Aorta (tissue), 5 donors: ENCODE measurements around the gene FKBP7. TPM values are rescaled to one million over a fixed set of nuclear protein-coding genes. Genes with fewer than 3 reads are reported as not detected.

ENCODE experiments used
- ATAC-seq: fragments of 200-7000 bp; cut with Tn5 transposase; one replicate; pipeline ENCODE4 v1.9.1; 2022; ENCODE audit warnings: moderate library complexity; ENCODE audit not compliant: low FRiP score
- DNase-seq, 2 donors: peaks; one replicate each; pipeline ENCODE4 v3.0.0-alpha.2; 2020
- H3K27ac ChIP-seq, 2 donors: one replicate each; pipeline ENCODE4 v1.5.1; 2013; ENCODE audit warnings: low read length in 2 of 2, mild to moderate bottlenecking in 2 of 2, moderate library complexity in 2 of 2, control low read depth in 1 of 2, inconsistent platforms in 1 of 2, low read depth in 1 of 2
- H3K27me3 ChIP-seq, 2 donors: one replicate each; pipeline ENCODE4 v1.6.1; 2013; ENCODE audit warnings: control low read depth in 1 of 2, low read length in 1 of 2, mild to moderate bottlenecking in 1 of 2, moderate library complexity in 1 of 2; ENCODE audit not compliant: insufficient read depth in 2 of 2, control insufficient read depth in 1 of 2
- H3K36me3 ChIP-seq, 2 donors: one replicate each; pipeline ENCODE4 v1.6.1; 2013; ENCODE audit warnings: control low read depth in 1 of 2, low read length in 1 of 2, mild to moderate bottlenecking in 1 of 2; ENCODE audit not compliant: insufficient read depth in 2 of 2, control insufficient read depth in 1 of 2
- H3K4me1 ChIP-seq, 2 donors: one replicate each; pipeline ENCODE4 v1.6.1; 2013; ENCODE audit warnings: low read length in 2 of 2, control low read depth in 1 of 2, mild to moderate bottlenecking in 1 of 2, moderate library complexity in 1 of 2; ENCODE audit not compliant: insufficient read depth in 2 of 2, control insufficient read depth in 1 of 2
- H3K4me3 ChIP-seq, 2 donors: one replicate each; pipeline ENCODE4 v1.5.1; 2013; ENCODE audit warnings: low read length in 2 of 2, control low read depth in 1 of 2, mild to moderate bottlenecking in 1 of 2
- H3K9me3 ChIP-seq: one replicate; pipeline ENCODE4 v1.6.1; 2013; ENCODE audit warnings: mild to moderate bottlenecking, low read length; ENCODE audit not compliant: control insufficient read depth
- WGBS, 2 donors: extraction: QIAGEN DNeasy Blood & Tissue Kit; methylation state at CpG; one replicate each; pipeline ENCODE4 v1.1.7; 2013; 5-methylcytosine and 5-hydroxymethylcytosine counted together
- intact Hi-C, 2 donors: fragments of 100-400 bp; cut with DNase I; formaldehyde crosslinking; loops; one replicate each; pipeline versions ENCODE4 v1.14.2 to v1.15.0; 2022
- polyA plus RNA-seq, 2 donors: library from polyadenylated mRNA; stranded (reverse); fragments of 200-250 nt; gene quantifications; one replicate each; pipeline ENCODE4 v1.2.3, GENCODE V29; 2013
- total RNA-seq, 2 donors: library from RNA; stranded (reverse); fragmentation: NEBNext Ultra II Directional; extraction: Animal tissue kit (Norgen Biotek cat#: 25700); gene quantifications; one replicate each; pipeline ENCODE4 v1.2.1, GENCODE V29; 2021
- donor health status: healthy with polysubstance abuse.
- donor health status: Bipolar disorder and iron deficiency.
- donor health status: DM: no; HTN: no; CAD: no.
- donor health status: DM: no; HTN: no; CAD: no.
- donor health status: DM: yes; HTN: yes; CAD: no.

The FKBP7 gene
- total and polyA plus RNA-seq, 4 donors = 12.8 to 41.5 (median 25.8) TPM

- no peaks in the 10 kb centered on the region for H3K27me3 ChIP-seq
- intact Hi-C loops = loop anchor here in 1 of 2 donors (5.0 kb wide), 1 partner anchor 72 kb away; no protein-coding TSS in a partner anchor
Measured at GRCh38 chr2:178450524-178450773, 28.0 kb downstream of the FKBP7 start.

GRCh38 chr2:178449700-178450523, 28.5 kb downstream of the FKBP7 start:
- intact Hi-C loops = loop anchor here (2.0 to 5.0 kb wide), 2 partner anchors 29 to 72 kb away; partner anchors contain the start of gene FKBP7 (in 1 of the 2)
- WGBS, 2 donors = 0 to 1% methylated on average over 18 of the region's 18 CpGs
- no peaks in the 10 kb centered on the region for H3K9me3 ChIP-seq
- ATAC-seq (no peak), DNase-seq (no peak)
- H3K4me3 ChIP-seq = peak overlapping the region; percentile 55 to 81
- H3K36me3 ChIP-seq = peaks cover 0 to 2% of the 10 kb centered on the region in 2 donors
- peaks cover 5 to 10% of the 10 kb centered on the region in 2 donors for H3K4me1 ChIP-seq
- H3K27me3 ChIP-seq = no peaks in the 10 kb centered on the region
- peak overlapping the region; percentile 96 for H3K27ac ChIP-seq

More at GRCh38 chr2:178450524-178450773, 28.0 kb downstream of the FKBP7 start:
- ATAC-seq = no peak
- Histone ChIP-seq H3K9me3 (no peaks in the 10 kb centered on the region), H3K27ac (peak overlapping the region; percentile 96), H3K36me3 (peaks cover 0 to 2% of the 10 kb centered on the region in 2 donors), H3K4me1 (peaks cover 5 to 10% of the 10 kb centered on the region in 2 donors), H3K4me3 (peak overlapping the region; percentile 55 to 81)
- DNase-seq = no peak
- 0% methylated on average over 13 to 25 of the region's 25 CpGs for WGBS, 2 donors

GRCh38 chr2:178448968-178449661, 29.3 kb downstream of the FKBP7 start:
- Histone ChIP-seq H3K27ac (peak overlapping the region in 1 of 2 donors; percentile 52), H3K27me3 (no peaks in the 10 kb centered on the region), H3K9me3 (no peaks in the 10 kb centered on the region), H3K4me3 (peak overlapping the region; percentile 44 to 55), H3K36me3 (peaks cover 0 to 2% of the 10 kb centered on the region in 2 donors), H3K4me1 (peaks cover 5 to 10% of the 10 kb centered on the region in 2 donors)
- 14 to 24% methylated on average over 4 of the region's 4 CpGs for WGBS, 2 donors
- intact Hi-C loops = loop anchor here in 1 of 2 donors (2.0 kb wide), 1 partner anchor 30 kb away; the partner anchor contains the start of gene FKBP7
- no peak for DNase-seq
- ATAC-seq = no peak

- Histone ChIP-seq H3K27me3 (no peaks in the 10 kb centered on the region), H3K9me3 (no peaks in the 10 kb centered on the region), H3K4me1 (peaks cover 2 to 4% of the 10 kb centered on the region in 2 donors), H3K4me3 (no peak overlapping the region), H3K36me3 (peaks cover 3 to 5% of the 10 kb centered on the region in 2 donors), H3K27ac (no peak overlapping the region)
- 64% methylated on average over 2 of the region's 2 CpGs for WGBS, 2 donors
- no peak for ATAC-seq
- intact Hi-C loops = no loop called here
- DNase-seq = no peak
Measured at GRCh38 chr2:178441426-178441825, 37.0 kb downstream of the FKBP7 start.

DNA sequence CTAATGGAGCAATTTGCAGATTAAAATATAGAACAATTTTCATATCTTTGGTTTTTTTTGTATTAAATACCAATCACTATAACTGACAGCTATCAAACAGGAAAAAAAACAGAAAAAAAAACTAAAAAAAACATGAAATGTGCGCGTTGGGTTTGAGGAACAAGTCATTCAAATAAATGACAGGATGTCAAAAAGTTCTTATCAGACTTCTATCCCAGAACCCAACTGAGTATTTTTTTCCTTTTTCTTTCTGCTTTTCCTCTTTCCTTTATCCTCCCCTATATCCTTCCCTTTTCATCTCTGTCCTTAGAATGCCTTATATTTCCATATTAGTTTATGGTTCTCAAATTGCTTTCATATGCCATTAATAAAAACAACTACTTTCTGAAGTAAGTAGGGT, 41.7 kb downstream of the FKBP7 start:
- Histone ChIP-seq H3K4me1 (peaks cover 0 to 4% of the 10 kb centered on the region in 2 donors), H3K27ac (no peak overlapping the region), H3K27me3 (no peaks in the 10 kb centered on the region), H3K36me3 (peaks cover 5 to 14% of the 10 kb centered on the region in 2 donors), H3K4me3 (no peak overlapping the region), H3K9me3 (no peaks in the 10 kb centered on the region)
- DNase-seq (no peak), ATAC-seq (no peak)
- intact Hi-C loops = no loop called here
- WGBS, 2 donors = 70 to 77% methylated on average over 2 of the region's 2 CpGs

DNA sequence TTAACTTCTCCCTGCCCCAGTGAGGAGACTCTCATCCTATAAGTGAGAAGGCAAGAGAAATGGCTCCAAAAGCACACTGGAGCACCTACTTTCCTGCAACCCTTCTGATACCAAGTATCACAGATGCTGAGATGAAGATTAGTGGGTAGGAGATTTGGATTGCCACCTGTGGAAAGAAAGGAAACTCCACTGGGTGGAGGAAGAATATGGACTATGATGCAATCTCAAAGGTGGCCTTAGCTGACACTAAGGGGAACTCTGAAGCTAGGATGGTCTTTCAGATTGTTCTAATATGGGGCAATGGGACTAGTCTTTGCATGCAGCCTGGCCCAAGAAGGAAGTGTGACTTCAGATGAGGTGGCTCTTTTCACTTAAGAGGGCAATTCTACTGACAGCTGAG, 49.1 kb downstream of the FKBP7 start:
- no peaks in the 10 kb centered on the region for H3K27me3 ChIP-seq
- DNase-seq = no peak
- no peak for ATAC-seq
- intact Hi-C loops = no loop called here
- H3K36me3 ChIP-seq = peaks cover 10 to 18% of the 10 kb centered on the region in 2 donors
- no peaks in the 10 kb centered on the region for H3K4me1 ChIP-seq
- peak overlapping the region in 1 of 2 donors; percentile 1 for H3K27ac ChIP-seq
- no peaks in the 10 kb centered on the region for H3K9me3 ChIP-seq
- H3K4me3 ChIP-seq = no peak overlapping the region

DNA sequence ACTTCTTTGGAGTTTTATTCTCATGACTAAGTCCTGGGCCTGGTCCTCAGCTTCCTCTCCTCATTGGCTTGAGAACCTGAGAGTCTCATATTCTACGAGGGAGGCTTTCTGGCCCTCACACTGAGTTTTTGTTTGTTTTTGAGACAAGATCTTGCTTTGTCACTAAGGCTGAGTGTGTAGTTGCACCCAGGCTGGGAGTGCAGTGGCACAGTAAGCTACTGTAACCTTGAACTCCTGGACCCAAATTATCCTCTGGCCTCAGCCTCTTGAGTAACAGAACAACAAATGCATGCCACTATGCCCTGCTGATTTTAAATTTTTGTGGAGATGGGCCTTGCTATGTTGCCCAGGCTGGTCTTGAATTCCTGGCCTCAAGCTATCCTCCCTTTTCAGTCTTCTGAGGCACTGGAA, 50.0 kb downstream of the FKBP7 start:
- WGBS, 2 donors = 54 to 66% methylated on average over 1 of the region's 1 CpG
- DNase-seq = no peak
- intact Hi-C loops = no loop called here
- Histone ChIP-seq H3K27me3 (no peaks in the 10 kb centered on the region), H3K4me1 (no peaks in the 10 kb centered on the region), H3K36me3 (peaks cover 9 to 18% of the 10 kb centered on the region in 2 donors), H3K4me3 (no peak overlapping the region), H3K9me3 (no peaks in the 10 kb centered on the region), H3K27ac (no peak overlapping the region)
- ATAC-seq = no peak

DNA sequence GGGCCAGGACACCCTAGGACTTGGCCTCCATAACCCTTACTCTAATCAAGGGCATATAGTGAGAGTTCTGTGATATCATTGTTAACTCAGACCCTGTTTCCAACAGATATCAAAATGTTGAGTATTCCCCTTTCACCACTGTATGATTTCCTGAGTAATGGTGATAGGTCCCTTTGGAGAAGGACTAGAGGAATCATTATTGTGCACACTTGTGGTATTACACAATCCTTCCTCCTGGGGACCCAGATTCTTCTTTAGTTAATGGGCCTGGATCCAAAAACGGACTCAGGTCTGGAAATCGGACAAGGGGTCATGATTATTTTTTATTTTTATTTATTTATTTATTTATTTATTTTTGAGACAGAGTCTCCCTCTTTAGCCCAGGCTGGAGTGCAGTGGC, 50.9 kb downstream of the FKBP7 start:
- Histone ChIP-seq H3K36me3 (peaks cover 9 to 20% of the 10 kb centered on the region in 2 donors), H3K27ac (no peak overlapping the region), H3K4me1 (no peaks in the 10 kb centered on the region), H3K9me3 (no peaks in the 10 kb centered on the region), H3K27me3 (no peaks in the 10 kb centered on the region), H3K4me3 (no peak overlapping the region)
- WGBS, 2 donors = 84 to 87% methylated on average over 2 of the region's 2 CpGs
- intact Hi-C loops = no loop called here
- DNase-seq = no peak
- no peak for ATAC-seq
